B cell (primary cell): ENCODE data around the gene CSTF1.

Experiments
- EZH2 ChIP-seq: IDR thresholded peaks from 2 replicates; pipeline ENCODE4 v1.6.1; 2012; ENCODE audit warnings: borderline replicate concordance, low read depth, mild to moderate bottlenecking, moderate library complexity, low read length; ENCODE audit not compliant: insufficient read depth, poor library complexity, severe bottlenecking
- TF ChIP-seq, protein P1 (sequence below): fragments of 200-600 bp; IDR thresholded peaks from one replicate; pipeline ENCODE4 v1.8.0; 2022; ENCODE audit warnings: antibody characterized with exemption, mild to moderate bottlenecking

DNA sequence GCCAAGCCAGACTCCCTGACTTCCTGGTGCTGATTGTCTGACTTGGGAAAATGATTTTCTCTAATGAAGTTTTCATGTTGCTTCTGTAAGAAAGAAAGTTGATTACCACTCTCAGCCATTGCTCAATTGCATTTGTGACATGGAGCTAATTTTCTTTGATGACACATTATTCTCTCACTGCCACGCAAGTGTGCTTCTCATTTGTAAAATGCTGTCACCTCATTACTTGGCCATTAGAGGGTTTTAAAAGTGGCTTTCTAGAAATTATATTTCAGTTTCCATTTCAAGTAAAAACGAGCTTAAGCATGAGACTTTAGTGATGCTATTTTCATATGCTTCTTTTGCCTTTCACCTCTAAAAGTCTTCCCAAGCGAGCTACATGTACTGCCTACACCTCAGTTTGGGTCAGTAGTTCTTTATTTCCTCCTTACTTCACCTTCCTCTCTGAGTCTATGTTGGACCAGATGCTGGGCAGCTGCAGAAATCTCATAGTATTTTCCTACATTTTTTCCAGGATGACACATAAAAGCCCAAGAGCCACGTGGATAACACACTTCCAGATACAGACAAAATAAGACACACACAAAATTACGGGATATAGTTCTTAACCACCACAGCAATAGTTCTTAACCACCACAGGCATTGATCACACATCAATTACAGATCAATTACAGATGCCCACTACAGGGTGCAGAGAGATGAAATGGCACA, 39.9 kb upstream of the CSTF1 start:
- TF ChIP-seq, protein P1, sequence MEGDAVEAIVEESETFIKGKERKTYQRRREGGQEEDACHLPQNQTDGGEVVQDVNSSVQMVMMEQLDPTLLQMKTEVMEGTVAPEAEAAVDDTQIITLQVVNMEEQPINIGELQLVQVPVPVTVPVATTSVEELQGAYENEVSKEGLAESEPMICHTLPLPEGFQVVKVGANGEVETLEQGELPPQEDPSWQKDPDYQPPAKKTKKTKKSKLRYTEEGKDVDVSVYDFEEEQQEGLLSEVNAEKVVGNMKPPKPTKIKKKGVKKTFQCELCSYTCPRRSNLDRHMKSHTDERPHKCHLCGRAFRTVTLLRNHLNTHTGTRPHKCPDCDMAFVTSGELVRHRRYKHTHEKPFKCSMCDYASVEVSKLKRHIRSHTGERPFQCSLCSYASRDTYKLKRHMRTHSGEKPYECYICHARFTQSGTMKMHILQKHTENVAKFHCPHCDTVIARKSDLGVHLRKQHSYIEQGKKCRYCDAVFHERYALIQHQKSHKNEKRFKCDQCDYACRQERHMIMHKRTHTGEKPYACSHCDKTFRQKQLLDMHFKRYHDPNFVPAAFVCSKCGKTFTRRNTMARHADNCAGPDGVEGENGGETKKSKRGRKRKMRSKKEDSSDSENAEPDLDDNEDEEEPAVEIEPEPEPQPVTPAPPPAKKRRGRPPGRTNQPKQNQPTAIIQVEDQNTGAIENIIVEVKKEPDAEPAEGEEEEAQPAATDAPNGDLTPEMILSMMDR = no peak
- no peak for TF ChIP-seq EZH2
